HG02884 (cell line): Measurements from ENCODE around the gene PPFIBP2.

Experiments used
- ATAC-seq: cut with Tn5 transposase; IDR thresholded peaks from one replicate; pipeline ENCODE4 v1.9.1; 2021; ENCODE audit warnings: mild to moderate bottlenecking, moderate library complexity; ENCODE audit not compliant: unreplicated experiment

PPFIBP2 gene

DNA sequence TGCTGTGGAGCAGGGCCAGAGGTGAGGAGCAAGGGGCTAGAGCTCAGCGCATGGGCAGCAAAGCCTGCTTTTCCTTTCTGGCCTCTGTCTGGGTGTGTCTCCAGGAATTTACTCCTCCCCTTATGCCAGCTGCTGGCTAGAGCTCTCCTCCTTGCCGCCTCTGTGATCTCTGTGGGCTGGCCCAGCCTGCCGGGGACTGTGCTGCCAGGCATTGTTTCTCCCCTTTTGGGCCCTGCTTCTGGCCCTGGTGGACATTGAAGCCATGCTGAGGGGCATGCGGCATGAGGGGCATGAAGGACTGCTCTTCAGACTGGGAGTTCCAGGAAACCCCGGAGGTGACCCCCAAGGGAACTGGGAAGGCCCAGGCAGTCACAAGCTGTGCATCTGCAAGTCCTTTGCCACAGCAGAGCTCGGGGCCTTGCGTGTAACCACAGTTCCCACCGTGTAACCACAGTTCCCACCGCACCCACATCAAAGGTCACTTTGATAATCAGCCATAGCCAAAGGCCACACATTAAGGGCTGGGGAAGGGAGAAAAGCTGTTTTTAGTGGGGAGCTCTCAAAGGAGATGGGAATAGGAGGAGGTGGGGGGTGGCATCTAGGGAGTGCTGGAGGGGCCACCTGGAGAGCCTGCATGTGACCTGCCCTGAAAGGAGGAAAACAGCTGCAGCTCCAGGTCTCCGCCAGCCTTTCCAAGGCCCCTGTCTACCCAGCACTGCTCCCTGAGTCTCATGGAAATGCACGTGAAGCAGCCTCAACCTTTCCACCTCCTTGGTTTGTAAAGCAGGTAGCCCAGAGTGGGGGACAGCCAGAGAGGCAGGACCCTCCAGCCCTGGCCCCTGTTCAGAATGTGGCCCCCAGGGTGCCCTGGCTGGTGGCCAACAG, 62.3 kb downstream of the PPFIBP2 start:
- no peak for ATAC-seq

DNA sequence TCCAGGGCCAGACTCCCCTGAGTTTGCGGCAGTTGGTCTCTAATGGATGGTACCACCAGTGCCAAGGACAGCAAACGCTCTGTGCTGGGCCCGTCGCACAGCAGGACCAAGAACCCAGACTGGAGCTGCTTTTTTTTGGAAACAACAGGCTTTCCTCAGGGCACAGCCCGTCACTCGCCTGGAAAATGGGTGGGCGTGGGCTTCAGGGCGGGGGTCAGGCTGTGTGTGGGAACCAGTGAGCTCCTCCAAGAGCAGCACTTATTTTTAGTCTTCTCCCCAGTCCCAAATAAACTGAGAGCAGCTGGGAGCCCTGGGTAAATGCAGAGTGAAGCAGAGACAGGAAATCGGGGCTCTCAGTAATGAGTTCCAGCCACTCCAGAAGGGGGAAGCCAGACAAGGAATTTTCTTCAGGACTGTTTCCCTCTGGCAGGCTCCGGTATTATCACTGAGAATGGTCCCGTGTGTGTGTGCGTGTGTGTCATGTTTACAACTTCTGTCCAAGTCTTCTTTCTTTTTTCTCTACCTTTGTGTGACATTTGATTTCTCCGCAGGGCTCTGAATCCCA, 63.0 kb downstream of the PPFIBP2 start:
- ATAC-seq: no peak

DNA sequence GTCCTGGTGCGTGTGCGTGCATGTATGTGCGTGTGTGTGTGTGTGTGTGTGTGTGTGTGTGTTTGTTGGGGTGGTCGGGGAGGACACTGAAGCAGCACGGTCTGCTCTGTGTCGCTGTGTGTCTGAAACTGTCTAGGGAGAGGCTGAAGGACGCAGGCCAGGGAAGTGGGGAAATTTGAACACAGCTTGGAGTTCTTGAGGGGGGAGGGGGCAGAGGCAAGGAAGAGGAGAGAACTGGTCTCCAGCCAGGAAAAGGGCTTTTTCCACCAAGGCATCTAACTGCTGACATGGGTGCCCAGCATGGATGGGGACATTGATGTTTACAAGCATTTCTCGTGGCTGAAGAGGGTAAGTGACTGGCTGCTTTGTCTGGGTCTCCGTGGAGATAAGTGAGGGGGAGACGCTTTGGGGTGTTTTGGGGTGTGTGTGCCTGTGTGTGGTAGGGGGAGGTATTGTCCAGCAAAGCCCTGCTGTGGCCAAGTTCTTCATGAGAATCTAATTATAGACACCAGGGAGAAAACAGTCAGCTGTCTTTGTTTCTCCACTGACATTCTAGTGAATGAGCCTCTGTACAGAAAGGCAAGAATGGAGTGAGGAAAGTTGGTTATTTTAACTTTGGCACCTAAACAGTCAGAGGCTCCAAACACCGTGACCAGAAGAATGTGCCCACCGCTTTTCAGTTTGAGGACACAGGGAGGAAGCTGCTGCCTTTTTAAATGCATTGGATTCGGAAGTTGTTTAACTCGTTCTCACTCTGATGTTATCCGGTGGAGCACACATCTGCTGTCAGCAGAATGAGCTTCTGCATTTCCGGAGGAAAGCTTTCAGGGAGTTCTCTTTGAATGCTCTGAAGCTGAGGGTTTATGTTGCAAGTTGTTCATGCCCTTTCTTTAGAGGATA, 63.7 kb downstream of the PPFIBP2 start:
- no peak for ATAC-seq

DNA sequence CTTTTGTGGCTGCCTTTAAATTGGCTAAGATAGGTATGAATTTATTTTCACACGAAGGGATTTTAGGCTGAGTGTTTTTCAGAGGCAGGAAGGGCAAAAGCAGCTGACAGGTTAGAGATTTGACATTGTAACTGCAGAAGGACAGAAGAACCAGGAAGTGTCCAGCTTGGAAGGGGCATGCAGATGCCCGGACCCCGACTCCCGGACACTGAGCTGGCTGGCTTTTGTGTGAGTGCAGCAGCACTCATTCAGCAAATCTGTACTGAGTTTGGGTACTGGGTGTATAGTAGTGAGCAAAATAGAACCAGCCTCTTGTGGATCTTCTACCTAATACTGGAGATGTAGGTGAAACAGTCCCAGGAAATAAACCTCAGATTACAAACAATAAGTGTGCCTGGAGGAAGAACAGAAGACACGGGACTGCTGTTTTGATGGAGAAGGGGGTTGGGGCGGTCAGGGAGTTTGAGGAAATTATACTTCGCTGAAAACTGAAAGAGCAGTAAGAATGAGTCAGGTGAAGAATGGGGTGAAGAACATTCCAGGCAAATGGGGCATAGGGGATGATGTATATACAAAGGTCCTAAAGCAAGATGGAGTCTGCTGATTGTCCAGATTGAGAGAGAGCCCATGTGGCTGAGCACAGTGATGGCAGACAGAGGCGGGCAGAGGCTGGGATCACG, 64.6 kb downstream of the PPFIBP2 start:
- ATAC-seq: no peak

DNA sequence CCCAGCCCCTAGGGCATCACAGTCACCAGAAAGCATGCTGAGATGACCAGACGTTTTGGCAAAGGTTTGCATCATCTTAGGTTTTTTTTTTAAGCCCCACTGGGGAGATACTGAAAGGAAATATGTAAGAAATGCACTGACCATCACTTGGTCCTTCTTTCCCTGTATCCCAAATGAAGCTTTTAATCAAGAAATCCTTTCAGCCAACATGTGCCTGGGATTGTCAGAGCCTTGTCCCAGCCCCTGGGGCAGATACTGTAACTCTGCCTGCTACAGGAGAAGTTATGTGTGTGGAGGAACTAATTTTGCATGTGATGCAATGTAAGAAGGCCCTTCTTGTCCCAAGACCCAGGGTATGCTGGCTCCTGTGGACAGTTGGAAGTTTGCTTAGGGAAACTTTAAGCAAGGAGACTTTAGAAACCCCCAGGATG, 65.6 kb downstream of the PPFIBP2 start:
- ATAC-seq: no peak

DNA sequence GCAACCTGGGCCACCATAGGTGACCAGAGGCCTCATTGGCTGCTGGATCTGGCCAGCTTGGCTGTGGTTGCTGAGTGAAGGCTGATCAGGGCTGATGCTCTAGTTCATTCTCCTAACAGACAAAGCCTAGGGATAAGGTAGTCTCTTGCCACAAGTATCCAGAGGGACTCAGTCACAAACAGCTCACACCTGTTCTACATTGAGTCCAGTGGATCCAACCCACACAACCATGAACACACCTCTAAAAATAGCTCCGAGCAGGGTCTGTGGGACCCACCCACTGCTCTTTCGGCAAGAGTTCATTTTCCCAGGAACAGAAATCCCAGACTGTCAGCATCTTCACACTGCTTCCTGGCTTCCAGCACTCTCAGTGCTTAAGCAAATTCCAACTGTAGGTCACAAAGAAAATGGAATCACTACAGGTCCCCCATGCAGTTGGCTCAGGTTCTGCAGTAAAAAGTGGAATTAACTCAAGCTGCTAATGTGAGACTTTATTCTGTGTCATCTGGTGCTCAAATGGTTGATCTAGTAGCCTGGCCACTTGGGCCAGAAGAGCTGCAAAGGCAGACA, 67.3 kb downstream of the PPFIBP2 start:
- no peak for ATAC-seq

DNA sequence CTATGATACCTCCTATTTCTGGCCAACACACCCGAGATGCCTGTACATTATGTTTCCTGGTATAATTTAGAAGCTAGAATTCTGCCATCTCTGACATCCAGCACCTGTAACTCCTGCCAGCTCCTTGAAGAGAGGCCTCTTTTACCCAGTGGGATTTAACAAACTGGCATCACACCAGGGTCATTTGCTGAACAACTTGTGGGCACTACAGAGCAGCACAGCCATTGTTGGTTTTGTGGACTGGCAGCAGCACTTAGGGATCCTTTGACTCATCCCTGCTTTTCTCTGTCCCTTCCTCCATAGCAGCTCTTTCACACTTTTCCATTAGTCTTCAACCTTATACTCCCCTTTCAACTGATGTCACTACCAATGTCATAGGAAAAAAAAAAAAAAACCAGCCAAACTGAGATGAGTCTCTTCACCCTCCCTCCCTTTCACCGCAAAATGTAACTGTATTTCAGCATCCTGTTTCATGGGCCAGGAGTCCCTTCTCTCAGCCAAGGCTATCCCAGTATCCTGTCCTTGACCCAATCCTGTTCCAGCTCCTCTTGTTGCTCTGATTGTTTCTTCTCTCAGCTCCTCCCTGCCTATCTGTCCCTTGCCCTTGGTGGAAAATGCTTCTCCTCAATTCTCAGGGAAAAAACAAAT, 68.7 kb downstream of the PPFIBP2 start:
- ATAC-seq: no peak

DNA sequence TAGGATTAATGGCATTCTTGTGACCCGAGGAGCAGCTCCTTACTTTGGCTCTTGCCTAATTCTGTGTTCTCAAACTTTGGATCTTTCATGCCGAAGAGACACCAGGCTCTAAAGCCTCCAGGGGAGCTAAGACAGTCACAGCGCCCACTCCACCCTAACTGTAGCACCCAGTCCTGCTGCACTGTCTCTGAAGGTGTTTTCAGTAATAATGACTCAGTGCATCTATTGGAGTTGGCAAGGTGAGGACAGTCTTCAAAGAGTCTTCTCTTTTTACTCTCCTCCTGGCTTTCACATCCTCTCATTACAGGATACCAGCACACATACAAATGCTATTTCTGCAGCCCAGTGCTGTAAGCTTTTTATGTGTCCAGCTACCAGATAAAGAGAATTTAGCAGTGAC, 69.4 kb downstream of the PPFIBP2 start:
- no peak for ATAC-seq

DNA sequence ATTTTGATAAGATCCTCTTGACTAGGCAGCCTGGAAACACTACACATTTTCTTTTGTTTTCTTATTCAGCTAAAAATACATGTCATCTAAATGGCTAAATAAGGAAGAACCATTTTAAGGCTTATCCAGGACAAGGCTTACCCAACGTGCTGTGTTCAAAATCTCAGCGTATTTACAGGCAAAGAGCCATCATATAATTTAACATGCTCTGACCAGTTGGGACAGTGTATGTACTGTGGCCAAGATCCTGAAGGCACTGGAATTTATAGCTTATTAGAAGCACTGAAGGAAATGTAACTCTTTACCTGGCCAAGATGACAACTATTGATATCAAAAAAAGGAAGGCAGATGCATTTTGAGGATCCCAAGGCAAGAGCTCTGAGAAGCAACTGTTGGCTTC, 71.1 kb downstream of the PPFIBP2 start:
- no peak for ATAC-seq

DNA sequence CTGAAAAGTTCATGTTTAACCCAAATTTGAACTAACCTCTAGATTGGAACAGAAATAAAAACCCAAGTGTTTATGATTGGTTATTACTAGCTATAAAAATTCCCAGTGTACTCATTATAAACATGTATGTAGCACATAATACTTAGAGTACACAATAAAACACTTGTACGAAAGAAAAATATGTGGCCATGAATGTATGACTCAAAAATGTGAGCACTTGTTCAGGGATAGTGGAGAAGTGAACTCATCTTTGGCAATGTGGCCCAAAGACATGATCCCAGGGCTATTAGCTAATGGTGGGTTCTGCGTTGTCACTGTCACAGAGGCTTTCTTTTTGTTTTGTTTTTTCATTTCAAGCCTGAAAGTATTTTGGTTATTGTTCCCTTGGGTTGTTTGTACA, 72.0 kb downstream of the PPFIBP2 start:
- ATAC-seq: no peak

DNA sequence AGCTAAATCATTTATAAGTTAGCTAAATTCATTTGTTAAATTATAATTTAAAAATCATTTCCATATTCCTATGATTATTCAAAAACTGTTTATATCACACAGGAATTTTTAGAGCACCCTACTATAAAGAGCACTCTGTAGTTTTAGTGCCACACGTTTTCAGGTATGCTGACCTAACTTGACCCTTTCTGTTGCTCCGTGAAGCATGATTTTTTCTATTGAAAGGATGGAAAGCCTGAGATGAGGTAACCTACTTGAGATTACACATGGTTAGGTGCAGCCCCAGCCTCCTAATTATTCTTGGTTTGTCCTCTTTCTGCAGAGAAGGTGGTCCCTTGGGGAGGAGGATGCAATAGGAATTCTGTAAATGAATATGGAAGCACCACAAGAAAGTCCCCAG, 72.6 kb downstream of the PPFIBP2 start:
- ATAC-seq: no peak

DNA sequence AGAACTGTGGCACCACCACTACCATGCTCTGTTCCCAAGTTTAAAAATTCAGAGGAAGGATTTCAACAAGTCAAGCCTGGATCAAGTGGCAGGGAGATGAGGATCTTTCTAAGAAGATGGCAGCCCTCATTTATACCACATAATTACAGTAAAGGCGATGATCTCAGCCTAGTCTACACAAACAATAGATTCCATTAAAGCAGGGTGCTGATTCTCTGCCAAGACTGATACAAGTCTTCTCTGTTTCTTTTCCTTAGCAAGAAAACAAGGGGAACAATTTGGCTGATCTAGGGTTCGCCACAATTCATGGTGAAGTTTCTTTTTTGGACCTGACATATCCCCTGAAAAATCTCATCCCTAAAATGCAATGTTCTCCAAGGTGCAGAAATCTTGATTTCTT, 73.9 kb downstream of the PPFIBP2 start:
- no peak for ATAC-seq

DNA sequence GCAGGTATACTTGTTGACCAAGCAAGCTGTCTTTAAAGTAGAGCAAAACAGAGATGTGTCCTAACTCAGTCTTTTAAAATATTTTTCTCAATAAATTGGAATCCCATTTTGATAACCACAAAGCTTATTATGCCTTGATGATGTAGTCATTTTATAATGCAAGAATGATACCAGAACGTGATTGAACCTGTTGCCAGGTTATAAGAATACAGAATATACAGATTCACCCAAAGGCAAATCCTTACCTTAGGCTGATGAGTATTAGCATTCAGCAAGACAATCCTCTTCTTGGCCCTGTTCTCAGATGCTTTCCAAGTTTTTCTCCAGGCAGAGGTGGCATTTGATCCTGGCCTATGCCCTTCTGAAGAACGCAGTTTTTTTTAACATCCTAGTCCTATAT, 76.1 kb downstream of the PPFIBP2 start:
- no peak for ATAC-seq

DNA sequence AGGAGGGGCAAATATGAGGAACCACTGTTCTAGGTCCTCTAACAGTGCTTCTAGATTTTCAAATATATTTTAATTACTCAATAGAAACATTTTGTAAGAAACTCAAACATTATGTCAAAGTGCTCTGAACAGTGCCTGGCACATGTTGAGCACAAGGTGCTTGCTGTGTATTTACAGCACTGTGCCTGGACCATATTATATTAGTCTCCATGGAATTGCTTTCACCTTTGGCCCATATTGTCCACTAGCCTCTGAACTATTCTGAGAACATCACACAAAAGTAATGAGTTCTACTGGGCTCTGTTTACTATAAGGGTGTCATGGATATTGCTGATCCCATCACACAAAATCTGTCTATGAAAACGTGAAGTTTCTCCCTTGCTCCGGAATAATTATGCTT, 76.7 kb downstream of the PPFIBP2 start:
- no peak for ATAC-seq

DNA sequence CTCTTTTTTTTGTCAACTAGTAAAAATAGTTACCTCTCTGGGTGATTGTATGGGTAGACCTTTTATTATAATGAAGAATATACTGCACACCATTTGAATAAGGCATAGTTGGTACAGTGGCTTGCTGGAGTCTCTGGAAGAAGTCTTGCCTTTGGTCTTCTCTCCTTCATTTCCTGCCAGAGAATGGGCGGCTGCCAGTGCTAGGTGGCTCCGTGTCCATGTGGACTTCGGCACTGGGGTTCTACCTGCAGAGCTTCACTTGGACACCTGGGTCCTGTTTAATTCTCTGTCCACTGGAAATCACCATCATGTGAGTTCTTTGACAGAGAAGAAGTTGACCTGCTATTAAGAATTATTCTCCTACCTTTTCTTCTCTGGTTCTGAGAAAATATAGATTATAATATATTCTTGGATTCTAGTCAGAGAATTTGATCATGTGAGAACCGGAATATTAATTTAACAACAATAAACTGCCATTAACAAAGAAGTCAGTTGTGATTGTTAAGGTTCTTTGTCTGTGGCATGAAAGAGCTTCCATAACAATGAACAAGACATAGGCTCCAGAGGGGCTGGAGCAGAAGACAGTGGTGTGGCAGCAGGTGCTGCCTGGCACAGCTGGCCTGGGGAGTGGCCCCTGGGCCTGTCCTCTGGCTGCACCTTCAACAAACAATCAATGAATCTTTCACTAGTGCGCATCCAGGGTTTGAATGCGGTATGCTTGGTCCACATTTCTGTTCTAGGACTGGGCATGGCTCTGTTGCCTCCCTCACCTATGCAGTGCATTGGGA, 77.5 kb downstream of the PPFIBP2 start:
- no peak for ATAC-seq

DNA sequence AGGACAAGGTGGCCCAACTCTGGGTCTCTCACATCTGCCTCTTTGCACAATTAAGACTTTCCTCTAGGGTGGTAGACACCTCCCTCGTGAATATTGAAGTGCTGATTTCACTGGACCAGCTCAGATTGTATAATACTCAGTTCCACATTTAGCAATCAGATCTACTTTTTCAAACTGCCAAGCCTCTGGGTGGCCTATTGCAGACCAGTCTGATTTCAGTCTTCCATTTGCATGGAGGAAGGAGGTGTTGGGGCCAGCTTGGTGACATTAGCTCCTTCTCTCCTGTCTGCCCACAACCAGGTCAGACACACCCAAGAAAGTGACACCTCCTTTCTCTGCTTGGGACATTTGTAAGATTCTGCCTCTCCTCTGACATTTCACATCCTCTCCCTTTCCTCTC, 78.2 kb downstream of the PPFIBP2 start:
- ATAC-seq: no peak

DNA sequence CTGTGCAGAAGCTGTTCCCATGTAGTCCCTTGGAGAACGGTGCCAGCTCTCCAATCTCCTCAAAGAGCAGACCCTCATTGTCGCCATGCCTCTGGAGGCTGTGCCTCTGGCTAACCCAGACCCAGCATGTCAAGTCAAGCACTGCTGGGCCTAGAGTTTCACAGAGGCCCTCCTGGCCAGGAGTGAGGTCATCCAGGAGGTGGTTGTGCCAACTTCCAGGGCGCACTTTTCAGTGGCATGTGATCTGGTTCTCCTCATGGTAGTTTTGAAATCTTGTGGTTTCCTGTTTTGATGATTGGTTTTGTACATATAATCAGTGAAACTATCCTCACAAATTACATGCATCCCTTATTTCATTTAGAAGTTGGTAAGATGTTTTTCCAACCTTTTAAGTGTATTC, 78.9 kb downstream of the PPFIBP2 start:
- no peak for ATAC-seq

DNA sequence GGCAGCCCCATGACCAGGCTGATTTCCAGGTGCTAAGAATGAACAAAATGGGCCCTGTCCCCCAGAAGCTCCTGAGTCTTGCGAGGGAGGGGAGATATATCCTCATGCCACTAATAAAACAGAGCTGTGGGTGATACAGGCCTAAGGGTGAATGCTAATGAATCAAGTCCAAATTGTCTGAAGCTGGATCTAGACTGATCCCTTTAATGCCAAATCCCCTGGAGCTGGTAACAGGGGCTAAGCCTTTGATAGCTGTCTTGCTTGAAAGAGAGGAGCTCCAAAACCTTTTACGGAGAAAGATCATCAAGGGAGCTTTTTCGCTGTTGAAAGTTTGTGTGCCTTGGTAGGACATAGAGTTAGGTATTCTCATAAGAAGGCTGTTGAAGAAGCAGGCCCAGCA, 79.7 kb downstream of the PPFIBP2 start:
- ATAC-seq: no peak
